GM19397 (cell line): ENCODE data around the gene TSPAN18.

Experiments
- ATAC-seq: cut with Tn5 transposase; IDR thresholded peaks from one replicate; pipeline ENCODE4 v1.9.1; 2021; ENCODE audit warnings: mild to moderate bottlenecking, moderate library complexity; ENCODE audit not compliant: unreplicated experiment

Gene TSPAN18

GRCh38 chr11:44880953-44881352, 154.2 kb downstream of the TSPAN18 start:
- no peak for ATAC-seq

- ATAC-seq, result no peak
Measured at GRCh38 chr11:44883277-44883676, 156.5 kb downstream of the TSPAN18 start.

GRCh38 chr11:44884056-44884455, 157.3 kb downstream of the TSPAN18 start:
- no peak for ATAC-seq

GRCh38 chr11:44885065-44885810, 158.5 kb downstream of the TSPAN18 start:
- no peak for ATAC-seq

- ATAC-seq, result no peak
Measured at GRCh38 chr11:44885919-44886789, 159.4 kb downstream of the TSPAN18 start.

- no peak for ATAC-seq
Measured at GRCh38 chr11:44886790-44887140, 160.0 kb downstream of the TSPAN18 start.

GRCh38 chr11:44887636-44888035, 160.9 kb downstream of the TSPAN18 start:
- no peak for ATAC-seq

GRCh38 chr11:44889266-44889665, 162.5 kb downstream of the TSPAN18 start:
- no peak for ATAC-seq

GRCh38 chr11:44892843-44893242, 166.1 kb downstream of the TSPAN18 start:
- ATAC-seq, result no peak

GRCh38 chr11:44893308-44893822, 166.6 kb downstream of the TSPAN18 start:
- no peak for ATAC-seq

- no peak for ATAC-seq
Measured at GRCh38 chr11:44893846-44894617, 167.3 kb downstream of the TSPAN18 start.

GRCh38 chr11:44899959-44900358, 173.2 kb downstream of the TSPAN18 start:
- ATAC-seq, result no peak

- no peak for ATAC-seq
Measured at GRCh38 chr11:44901120-44901633, 174.4 kb downstream of the TSPAN18 start.

- no peak for ATAC-seq
Measured at GRCh38 chr11:44901786-44902185, 175.0 kb downstream of the TSPAN18 start.

- no peak for ATAC-seq
Measured at GRCh38 chr11:44903035-44903434, 176.3 kb downstream of the TSPAN18 start.

GRCh38 chr11:44903518-44903917, 176.8 kb downstream of the TSPAN18 start:
- ATAC-seq, result no peak

- ATAC-seq, result no peak
Measured at GRCh38 chr11:44904261-44905020, 177.7 kb downstream of the TSPAN18 start.

- ATAC-seq, result no peak
Measured at GRCh38 chr11:44905131-44905866, 178.5 kb downstream of the TSPAN18 start.

GRCh38 chr11:44906649-44907048, 179.9 kb downstream of the TSPAN18 start:
- no peak for ATAC-seq

- no peak for ATAC-seq
Measured at GRCh38 chr11:44909557-44909956, 182.8 kb downstream of the TSPAN18 start.
